GM19193 (cell line): ENCODE measurements around the gene CHL1.

Experiments
- POLR2A ChIP-seq: IDR thresholded peaks from 4 replicates; pipeline ENCODE4 v1.6.1; 2011; ENCODE audit not compliant: insufficient read depth, insufficient read length; ENCODE audit errors: extremely low read depth

CHL1 gene

GRCh38 chr3:256501-256900 is 59.9 kb downstream of the CHL1 start:
- TF ChIP-seq POLR2A = no peak

- no peak for TF ChIP-seq POLR2A
These were observed 61.3 kb downstream of the CHL1 start for GRCh38 chr3:257826-258225.

- no peak for TF ChIP-seq POLR2A
These were observed 64.3 kb downstream of the CHL1 start for GRCh38 chr3:260898-261297.

- no peak for TF ChIP-seq POLR2A
These were observed 66.8 kb downstream of the CHL1 start for GRCh38 chr3:263393-263792.

GRCh38 chr3:264394-265156 is 68.0 kb downstream of the CHL1 start:
- TF ChIP-seq POLR2A = no peak

- no peak for TF ChIP-seq POLR2A
These were observed 70.5 kb downstream of the CHL1 start for GRCh38 chr3:267101-267500.

GRCh38 chr3:270688-271087 is 74.1 kb downstream of the CHL1 start:
- TF ChIP-seq POLR2A = no peak

- TF ChIP-seq POLR2A = no peak
These were observed 78.4 kb downstream of the CHL1 start for GRCh38 chr3:274927-275326.

- no peak for TF ChIP-seq POLR2A
These were observed 81.3 kb downstream of the CHL1 start for GRCh38 chr3:277873-278272.

- TF ChIP-seq POLR2A = no peak
These were observed 81.9 kb downstream of the CHL1 start for GRCh38 chr3:278300-279064.

- TF ChIP-seq POLR2A = no peak
These were observed 82.8 kb downstream of the CHL1 start for GRCh38 chr3:279325-279724.

- no peak for TF ChIP-seq POLR2A
These were observed 84.1 kb downstream of the CHL1 start for GRCh38 chr3:280681-281080.

- TF ChIP-seq POLR2A = no peak
These were observed 87.8 kb downstream of the CHL1 start for GRCh38 chr3:284322-284721.

- TF ChIP-seq POLR2A = no peak
These were observed 91.9 kb downstream of the CHL1 start for GRCh38 chr3:288417-288816.

- TF ChIP-seq POLR2A = no peak
These were observed 94.5 kb downstream of the CHL1 start for GRCh38 chr3:291028-291427.
